Cardiac fibroblast (primary cell): ENCODE results near the gene ACE.

Source experiments
- DNase-seq, 2 donors: peaks; one replicate each; pipeline versions ENCODE4 v3.0.0 to v3.0.0-alpha.2; 2010; ENCODE audit warnings: low read depth in 2 of 2
- H3K4me3 ChIP-seq, 2 donors: replicated peaks in 1 of 2; 1 replicate in 1 of 2; 2 replicates in 1 of 2; pipeline ENCODE4 v1.5.1; 2011; ENCODE audit warnings: low read depth in 2 of 2, low read length in 2 of 2, mild to moderate bottlenecking in 2 of 2, moderate library complexity in 1 of 2
- CTCF ChIP-seq: IDR thresholded peaks from one replicate; pipeline ENCODE4 v1.5.1; 2011; ENCODE audit warnings: low read depth, mild to moderate bottlenecking, low read length, inconsistent platforms

ACE gene

GRCh38 chr17:63512896-63513644 lies 36.2 kb downstream of the ACE start:
- no peak for DNase-seq
- H3K4me3 ChIP-seq: no peak overlapping the region
- TF ChIP-seq CTCF: no peak

GRCh38 chr17:63514477-63514876 lies 37.6 kb downstream of the ACE start:
- H3K4me3 ChIP-seq: no peak overlapping the region
- TF ChIP-seq CTCF: no peak
- DNase-seq: no peak

GRCh38 chr17:63514974-63515373 lies 38.1 kb downstream of the ACE start:
- no peak for TF ChIP-seq CTCF
- H3K4me3 ChIP-seq: no peak overlapping the region
- DNase-seq: no peak

- no peak overlapping the region for H3K4me3 ChIP-seq
- DNase-seq: no peak
- TF ChIP-seq CTCF: no peak
These were observed 38.6 kb downstream of the ACE start for GRCh38 chr17:63515426-63515825.

- no peak overlapping the region for H3K4me3 ChIP-seq
- TF ChIP-seq CTCF: no peak
- peak; percentile 14 to 54 for DNase-seq
These were observed 40.3 kb downstream of the ACE start for GRCh38 chr17:63516910-63517824.

- TF ChIP-seq CTCF: no peak
- no peak overlapping the region for H3K4me3 ChIP-seq
- DNase-seq: no peak
These were observed 41.1 kb downstream of the ACE start for GRCh38 chr17:63517825-63518534.
